Uterus (tissue), 2 donors: ENCODE data around the gene ARHGEF18.

Experiments used
- CTCF ChIP-seq, 4 experiments: fragments of 200-600 bp in 2 of 4; fragments of 450-650 bp in 2 of 4; sonication (generic) in 2 of 4; IDR thresholded peaks; one replicate each; pipeline ENCODE4 v1.5.1; 2016 to 2019; ENCODE audit warnings: antibody characterized with exemption in 4 of 4, mild to moderate bottlenecking in 2 of 4, moderate library complexity in 1 of 4
- POLR2A ChIP-seq, 2 donors: fragments of 450-650 bp; IDR thresholded peaks; one replicate each; pipeline ENCODE4 v1.6.1; 2016; ENCODE audit warnings: antibody characterized with exemption in 2 of 2, mild to moderate bottlenecking in 1 of 2, moderate library complexity in 1 of 2

- TF ChIP-seq POLR2A (IDR thresholded peaks at IDR 0.05) (no peak), CTCF (IDR thresholded peaks at IDR 0.05) (no peak)
Observed at GRCh38 chr19:7333198-7334118, 15.3 kb upstream of the ARHGEF18 start.
